Hematopoietic multipotent progenitor cell (in vitro differentiated cells): ENCODE results near the gene SCAP. TPM values are rescaled to one million over a fixed set of nuclear protein-coding genes. Genes with fewer than 3 reads are reported as not detected.
"Not testable (repeated sequence)": the region's sequence is repeated elsewhere in the genome, so short reads cannot be mapped to it uniquely, and the experiment has no call there.

Experiments used
- DNase-seq, 3 donors: peaks; one replicate each; pipeline ENCODE4 v3.0.0-alpha.2; 2011 to 2015; ENCODE audit warnings: low read depth in 2 of 3, low spot score in 2 of 3
- total RNA-seq: library from RNA; depleted of rRNA; stranded (reverse); fragments of >200 nt; gene quantifications from one replicate; pipeline ENCODE4 v1.2.3, GENCODE V29; 2012

The SCAP gene
- total RNA-seq, 1 donor: 156 TPM

DNA sequence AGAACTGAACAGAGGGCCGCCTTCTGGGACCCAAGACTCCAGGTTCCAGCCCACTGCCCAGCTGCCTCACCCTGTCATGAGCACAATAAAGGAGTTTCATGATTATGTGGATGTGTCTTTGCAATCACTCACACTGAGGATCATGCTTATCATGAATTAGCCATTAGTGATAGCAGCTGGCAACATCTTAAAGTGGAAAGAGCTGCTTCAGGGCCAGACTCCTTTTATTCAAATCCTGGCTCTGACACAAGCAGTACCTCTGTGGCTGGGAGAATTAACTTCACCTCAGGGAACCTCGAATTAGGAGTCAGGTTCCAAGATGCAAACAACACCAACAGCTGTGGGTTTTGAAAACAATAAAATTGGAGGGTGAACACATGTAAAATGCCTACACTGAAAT, 6.6 kb upstream of the SCAP start:
- no peak for DNase-seq

GRCh38 chr3:47481763-47482162, 6.0 kb upstream of the SCAP start:
- not testable (repeated sequence) for DNase-seq

GRCh38 chr3:47480267-47480666, 4.5 kb upstream of the SCAP start:
- DNase-seq: not testable (repeated sequence)

DNA sequence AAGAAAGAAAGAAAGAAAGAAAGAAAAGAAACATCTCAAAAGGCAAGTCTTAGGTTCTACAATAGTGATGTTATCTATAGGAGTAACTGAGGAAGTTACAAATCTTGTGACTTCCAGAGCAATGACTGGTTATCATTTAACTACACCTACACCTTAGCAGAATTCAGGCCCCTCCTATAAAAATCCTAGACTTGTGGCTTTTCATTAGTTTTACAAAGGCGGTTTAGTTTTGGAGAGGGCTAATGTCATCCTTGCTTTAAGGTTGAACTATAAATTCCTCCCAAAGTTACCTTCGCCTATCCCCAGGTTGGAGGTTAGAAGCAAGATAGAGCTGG, 4.1 kb upstream of the SCAP start:
- no peak for DNase-seq

- no peak for DNase-seq
Measured at GRCh38 chr3:47478022-47478421, 2.3 kb upstream of the SCAP start.

DNA sequence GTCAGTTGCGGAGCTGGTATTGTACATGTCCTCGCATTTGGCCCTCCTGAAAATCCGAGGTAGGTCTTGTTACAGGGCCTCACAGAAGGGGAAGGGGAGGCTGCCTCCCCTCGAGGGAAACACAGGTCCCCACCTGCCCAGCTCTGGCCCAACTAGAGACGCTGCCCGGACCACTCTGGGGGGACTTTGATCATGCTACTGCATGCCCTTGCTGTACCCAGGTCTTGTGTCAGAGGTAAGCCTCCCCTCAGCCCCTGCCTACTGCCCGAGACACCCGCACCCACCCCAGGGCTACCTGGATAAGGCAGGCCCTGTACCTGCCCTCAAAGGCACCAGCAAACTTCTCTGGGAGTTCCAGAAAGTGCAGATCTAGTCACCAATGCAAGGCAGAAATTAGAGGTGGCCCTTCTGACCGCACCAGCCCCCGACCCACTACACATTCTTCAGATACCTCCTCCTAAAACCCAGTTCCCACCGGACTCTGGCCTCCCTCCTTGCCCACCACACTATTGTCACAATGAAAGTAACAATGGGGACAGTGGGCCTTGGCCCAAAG, 981 bp upstream of the SCAP start:
- DNase-seq: no peak

- DNase-seq: no peak
Measured at GRCh38 chr3:47476330-47476626, 537 bp upstream of the SCAP start.

DNA sequence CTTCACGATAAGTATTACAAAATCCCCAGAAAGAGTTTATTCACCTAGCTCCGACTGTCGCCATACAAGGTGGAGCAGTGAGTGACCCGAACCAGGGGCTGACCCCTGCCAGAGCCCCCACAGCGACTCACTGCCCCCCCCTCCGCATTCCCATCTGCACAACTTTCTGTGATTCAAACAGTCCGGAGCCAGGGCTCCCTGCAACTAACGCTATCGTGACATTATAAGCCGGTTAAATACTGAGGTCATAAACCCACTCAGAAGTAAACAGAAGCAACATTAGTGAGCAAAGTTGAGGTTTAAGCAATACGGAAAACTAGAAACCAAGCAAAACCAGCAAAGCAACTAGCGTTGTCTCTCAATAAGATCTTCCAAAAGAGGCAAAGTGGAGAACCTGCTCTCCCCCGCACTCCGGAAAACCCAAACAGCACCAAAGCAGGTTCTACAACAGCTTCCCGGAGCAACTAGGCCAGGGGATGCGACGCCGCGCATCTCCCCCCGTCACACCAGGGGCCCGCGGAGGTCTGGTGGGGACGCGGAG, 642 bp downstream of the SCAP start:
- DNase-seq: peak in 1 of 3 donors; percentile 39

DNA sequence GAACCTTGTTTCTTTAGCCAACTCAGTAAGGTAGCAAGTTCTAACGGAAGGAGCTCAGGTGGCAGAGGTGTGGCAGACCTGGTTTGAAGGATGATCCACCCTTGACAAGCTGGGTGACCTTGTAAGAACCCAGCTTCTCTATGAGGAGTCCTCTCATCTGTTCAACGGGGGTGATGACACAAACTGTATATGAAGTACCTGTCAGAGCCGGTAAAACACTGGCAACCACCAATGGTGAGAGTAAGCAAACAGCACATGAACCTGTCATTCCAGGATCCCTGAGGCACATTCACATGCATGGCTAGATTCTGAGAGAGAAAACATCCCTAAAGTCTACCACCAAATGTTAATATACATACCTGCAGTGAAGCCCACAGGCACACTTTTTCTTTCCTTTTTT, 2.4 kb downstream of the SCAP start:
- DNase-seq: no peak

DNA sequence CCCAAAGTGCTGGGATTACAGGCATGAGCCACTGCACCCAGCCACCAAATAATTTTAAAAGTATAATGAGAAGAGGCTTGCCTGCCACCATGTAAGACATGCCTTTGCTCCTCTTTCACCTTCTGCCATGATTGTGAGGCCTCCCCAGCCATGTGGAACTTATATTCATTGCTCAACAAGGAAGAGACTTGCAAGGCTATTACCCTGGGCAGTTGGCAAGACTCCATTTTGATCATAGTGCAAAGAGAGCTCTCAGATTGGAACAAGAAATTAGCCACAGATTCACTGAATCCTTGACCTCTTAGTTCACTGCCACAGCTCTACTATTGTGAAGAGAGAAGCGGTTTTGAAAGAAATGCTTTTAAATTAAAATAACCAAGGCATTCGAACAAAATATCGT, 6.1 kb downstream of the SCAP start:
- DNase-seq: no peak

GRCh38 chr3:47468315-47468714, 7.4 kb downstream of the SCAP start:
- DNase-seq: not testable (repeated sequence)

DNA sequence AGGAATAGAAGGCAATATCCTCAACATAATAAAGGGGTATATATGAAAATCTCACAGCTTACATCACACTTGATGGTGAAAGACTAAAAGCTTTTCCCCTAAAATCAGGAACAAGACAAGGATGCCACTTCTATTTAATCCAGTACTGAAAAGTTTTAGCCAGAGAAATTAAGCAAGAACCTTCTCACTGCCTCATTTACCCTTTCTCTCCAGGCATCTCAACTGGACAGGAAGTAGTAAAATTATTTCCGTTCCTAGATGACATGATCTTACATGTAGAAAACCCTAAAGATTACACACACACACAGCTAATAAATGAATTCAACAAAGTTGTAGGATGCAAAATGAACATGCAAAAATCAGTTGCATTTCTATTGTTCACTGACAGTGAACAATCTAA, 11.2 kb downstream of the SCAP start:
- no peak for DNase-seq

- not testable (repeated sequence) for DNase-seq
Measured at GRCh38 chr3:47459534-47460085, 16.1 kb downstream of the SCAP start.

DNA sequence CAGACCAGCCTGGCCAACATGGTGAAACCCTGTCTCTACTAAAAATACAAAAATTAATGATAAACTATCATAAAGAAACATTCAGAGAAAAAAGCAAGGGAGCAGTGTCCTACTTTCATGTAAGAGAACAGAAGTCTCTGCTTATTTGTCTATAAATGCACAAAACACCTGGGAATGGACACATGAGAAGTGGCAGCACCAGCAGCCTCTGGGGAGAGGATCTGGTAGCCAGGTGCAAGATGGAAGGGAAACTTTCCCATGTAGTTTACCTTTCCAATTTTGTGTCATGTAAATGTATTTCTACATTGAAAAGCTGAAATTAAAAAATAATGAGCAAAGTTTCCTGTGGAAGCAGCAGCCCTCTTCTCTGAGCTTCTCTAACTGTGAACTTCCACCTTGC, 18.8 kb downstream of the SCAP start:
- no peak for DNase-seq

- DNase-seq: no peak
Measured at GRCh38 chr3:47455806-47456452, 19.8 kb downstream of the SCAP start.

DNA sequence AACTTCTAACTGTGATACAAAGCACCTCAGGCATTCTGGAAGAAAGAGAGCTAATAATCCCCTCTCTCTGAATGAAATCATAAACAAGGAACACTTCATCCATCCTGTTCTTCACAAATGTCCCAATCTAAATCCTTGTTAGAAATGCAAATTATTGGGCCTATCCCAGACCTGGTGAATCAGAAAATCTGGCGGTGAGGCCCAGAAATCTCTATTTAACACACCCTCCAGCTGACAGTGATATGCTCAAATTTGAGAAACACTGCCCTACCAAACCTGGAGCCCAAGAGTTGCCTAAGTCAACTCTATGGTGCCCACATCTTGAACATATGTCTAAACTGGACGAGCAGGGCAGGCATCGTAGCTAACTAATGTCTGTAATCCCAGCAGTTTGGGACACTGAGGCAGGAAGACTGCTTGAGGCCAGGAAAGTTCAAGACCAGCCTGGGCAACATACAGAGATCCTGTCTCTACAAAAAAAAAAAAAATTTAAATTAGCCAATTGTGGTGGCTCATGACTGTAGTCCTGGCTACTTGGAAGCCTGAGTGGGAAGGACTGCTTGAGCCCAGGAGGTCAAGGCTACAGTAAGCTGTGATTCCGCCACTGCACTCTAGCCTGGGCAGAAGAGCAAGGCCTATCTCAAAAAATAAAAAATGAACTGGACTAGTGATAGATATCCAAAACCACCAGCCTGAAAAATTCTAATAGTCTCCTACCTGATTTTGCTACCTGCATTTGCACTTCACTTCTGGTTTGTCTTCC, 23.1 kb downstream of the SCAP start:
- DNase-seq: no peak

DNA sequence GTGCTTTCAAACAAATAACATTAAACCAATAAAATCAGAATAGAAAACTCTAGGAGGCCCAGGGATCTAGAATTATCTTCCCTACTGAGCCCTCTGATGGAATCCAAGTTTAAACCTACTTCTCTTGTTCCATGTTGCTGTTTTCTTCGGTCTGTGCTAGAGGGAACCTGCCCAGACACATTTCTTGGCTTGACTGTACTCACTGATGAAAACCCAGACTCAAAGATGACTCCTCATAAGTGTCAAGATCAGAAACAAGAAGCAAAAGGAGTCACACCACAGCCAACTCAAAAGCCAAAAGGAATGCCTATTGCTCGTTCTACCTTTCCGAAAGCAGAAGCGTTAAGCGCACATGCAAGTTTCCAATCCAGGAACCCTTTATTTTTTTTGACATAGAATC, 31.6 kb downstream of the SCAP start:
- DNase-seq: no peak

DNA sequence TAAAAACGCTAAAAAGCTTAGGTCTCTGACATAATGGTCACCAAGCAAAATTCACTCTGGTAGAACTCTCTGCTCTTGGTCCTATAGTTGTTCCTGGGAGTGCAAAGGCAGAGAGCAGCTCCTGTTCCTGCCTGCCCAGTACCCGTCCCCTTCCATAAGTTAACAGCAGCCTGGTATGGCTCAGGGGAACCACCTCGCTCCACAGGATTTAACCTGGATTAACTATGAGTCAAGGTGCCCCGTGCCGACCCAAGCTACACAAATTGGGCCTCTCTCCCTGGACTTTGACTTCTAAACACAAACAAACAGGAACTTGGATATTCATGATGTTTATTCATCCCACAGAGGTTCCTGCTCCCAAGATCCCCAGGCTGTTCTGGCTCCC, 32.1 kb downstream of the SCAP start:
- no peak for DNase-seq

DNA sequence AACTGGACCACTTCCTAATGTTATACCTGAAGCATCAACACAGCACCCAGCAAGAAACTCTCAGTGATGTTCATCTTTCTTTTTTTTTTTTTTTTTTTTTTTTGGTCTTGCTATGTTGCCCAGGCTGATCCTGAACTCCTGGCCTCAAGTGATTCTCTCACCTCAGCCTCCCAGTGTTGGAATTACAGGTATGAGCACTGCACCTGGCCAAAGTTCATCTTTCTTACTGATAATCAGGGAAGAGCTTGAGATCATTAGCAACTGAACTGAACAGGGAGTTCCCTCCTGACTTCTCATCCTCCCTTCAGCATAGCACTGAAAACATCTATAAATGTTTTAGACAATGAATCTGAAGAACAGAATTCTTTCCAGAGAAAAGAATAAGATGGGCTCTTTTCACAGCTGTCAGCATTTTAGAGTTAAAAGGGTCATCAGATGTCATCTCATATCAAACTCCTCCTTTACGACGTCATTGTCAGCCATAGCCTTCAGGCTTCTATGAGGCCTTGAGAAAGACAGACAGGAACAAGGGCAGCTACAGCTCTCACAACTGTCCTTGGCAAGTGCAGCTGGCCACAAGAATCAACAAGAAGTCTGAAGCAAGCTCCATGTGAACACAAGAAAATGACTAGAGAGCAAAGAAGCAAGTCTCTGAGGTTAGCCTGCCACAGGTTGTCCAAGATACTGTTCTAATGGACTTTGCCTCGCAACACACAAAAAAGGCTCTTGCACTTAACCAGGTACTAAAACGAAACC, 33.8 kb downstream of the SCAP start:
- no peak for DNase-seq

GRCh38 chr3:47440131-47440530, 35.6 kb downstream of the SCAP start:
- peak in 1 of 3 donors; percentile 21 for DNase-seq

GRCh38 chr3:47436180-47436579, 39.6 kb downstream of the SCAP start:
- no peak for DNase-seq
